Effector memory CD8-positive, alpha-beta T cell (primary cell): Measurements from ENCODE around the gene PFN3.

Experiments used
- ATAC-seq: fragments of 150-1000 bp; cut with Tn5 transposase; replicated peaks from 2 replicates; pipeline ENCODE4 v1.10.0; 2021; ENCODE audit warnings: mild to moderate bottlenecking, moderate library complexity
- DNase-seq, 3 experiments: peaks; one replicate each; pipeline ENCODE4 v3.0.0; 2021
- H3K27ac Mint-ChIP-seq, 2 donors: one replicate each; pipeline ENCODE4 v1.8.0; 2022; ENCODE audit warnings: mild to moderate bottlenecking in 2 of 2, mixed read lengths in 2 of 2, moderate library complexity in 2 of 2
- H3K27me3 Mint-ChIP-seq, 2 donors: one replicate each; pipeline ENCODE4 v1.8.0; 2022; ENCODE audit warnings: mixed read lengths in 2 of 2
- H3K36me3 Mint-ChIP-seq: one replicate; pipeline ENCODE4 v1.8.0; 2022; ENCODE audit warnings: mild to moderate bottlenecking, moderate library complexity, mixed read lengths; ENCODE audit not compliant: insufficient read depth
- H3K4me1 Mint-ChIP-seq, 2 donors: one replicate each; pipeline ENCODE4 v1.8.0; 2022; ENCODE audit warnings: low read depth in 2 of 2, mixed read lengths in 2 of 2
- H3K4me3 Mint-ChIP-seq, 2 donors: one replicate each; pipeline ENCODE4 v1.8.0; 2022; ENCODE audit warnings: mild to moderate bottlenecking in 2 of 2, mixed read lengths in 2 of 2, moderate library complexity in 2 of 2
- H3K9me3 Mint-ChIP-seq, 2 donors: one replicate each; pipeline ENCODE4 v1.8.0; 2022; ENCODE audit warnings: mixed read lengths in 2 of 2

The PFN3 gene

GRCh38 chr5:177405312-177405711 is 4.9 kb upstream of the PFN3 start:
- Mint-ChIP-seq H3K4me3 (peak overlapping the region; percentile 85 to 87), H3K4me1 (peaks cover 41 to 45% of the 10 kb centered on the region in 2 donors), H3K36me3 (peaks cover 6% of the 10 kb centered on the region), H3K27ac (peak overlapping the region; percentile 41 to 66), H3K9me3 (no peaks in the 10 kb centered on the region), H3K27me3 (no peaks in the 10 kb centered on the region)
- DNase-seq (no peak), ATAC-seq (no peak)

GRCh38 chr5:177404641-177405179 is 4.2 kb upstream of the PFN3 start:
- peak overlapping the region; percentile 41 to 66 for H3K27ac Mint-ChIP-seq
- no peak for ATAC-seq
- peak overlapping the region; percentile 85 to 87 for H3K4me3 Mint-ChIP-seq

GRCh38 chr5:177403792-177404640 is 3.6 kb upstream of the PFN3 start:
- peaks cover 37 to 40% of the 10 kb centered on the region in 2 donors for H3K4me1 Mint-ChIP-seq
- peaks cover 6% of the 10 kb centered on the region for H3K36me3 Mint-ChIP-seq
- DNase-seq, result peak; percentile 82 to 85 (median 84)
- H3K9me3 Mint-ChIP-seq, result no peaks in the 10 kb centered on the region
- ATAC-seq, result peak; percentile 79
- H3K27me3 Mint-ChIP-seq, result no peaks in the 10 kb centered on the region
- peak overlapping the region; percentile 41 to 78 for H3K27ac Mint-ChIP-seq
- H3K4me3 Mint-ChIP-seq, result peak overlapping the region; percentile 85 to 87

More at GRCh38 chr5:177404641-177405179, 4.2 kb upstream of the PFN3 start:
- Mint-ChIP-seq H3K27me3 (no peaks in the 10 kb centered on the region), H3K4me1 (peaks cover 40 to 43% of the 10 kb centered on the region in 2 donors), H3K36me3 (peaks cover 6% of the 10 kb centered on the region), H3K9me3 (no peaks in the 10 kb centered on the region)
- DNase-seq, result no peak

DNA sequence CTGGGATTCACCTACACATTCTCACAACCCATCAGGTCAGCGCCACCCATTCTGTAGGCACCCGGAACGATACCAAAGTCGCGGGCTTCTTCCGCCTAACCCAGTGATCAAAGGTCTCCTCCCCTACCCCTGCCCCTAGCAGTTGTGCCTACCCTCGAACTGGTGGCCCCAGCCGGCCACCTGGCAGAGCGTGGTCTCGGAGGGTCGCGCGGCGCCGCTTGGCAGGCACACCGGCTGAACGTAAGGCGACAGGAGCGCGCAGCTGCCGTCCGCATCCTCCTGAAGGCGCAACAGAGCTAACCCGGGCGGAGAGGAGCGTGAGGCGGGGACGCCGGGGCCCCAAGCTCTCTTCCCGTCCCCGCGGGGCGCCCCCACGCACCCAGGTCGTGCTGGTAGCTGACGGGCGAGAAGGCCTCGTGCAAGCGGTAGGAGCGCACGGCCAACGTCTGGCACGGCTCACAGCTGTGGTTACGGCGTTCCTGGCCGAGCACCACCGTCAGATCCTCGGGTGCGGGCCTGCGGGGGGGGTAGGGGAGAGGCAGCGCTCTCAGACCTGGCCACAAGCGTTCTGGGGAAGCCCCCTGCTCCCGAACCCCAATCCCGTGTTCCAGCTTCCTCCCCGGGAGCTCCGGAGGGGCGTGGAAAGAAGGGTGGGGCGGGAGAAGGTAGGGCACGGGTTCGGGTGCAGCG is 2.8 kb upstream of the PFN3 start:
- Mint-ChIP-seq H3K36me3 (peaks cover 6% of the 10 kb centered on the region), H3K4me3 (peak overlapping the region; percentile 85 to 87), H3K27ac (peak overlapping the region; percentile 28 to 78), H3K9me3 (no peaks in the 10 kb centered on the region), H3K27me3 (no peaks in the 10 kb centered on the region), H3K4me1 (peaks cover 37 to 40% of the 10 kb centered on the region in 2 donors)
- ATAC-seq (peak; percentile 56), DNase-seq (peak; percentile 64 to 69 (median 65))

GRCh38 chr5:177402271-177403043 is 2.0 kb upstream of the PFN3 start:
- peak overlapping the region in 1 of 2 donors; percentile 78 for H3K27ac Mint-ChIP-seq
- peaks cover 6% of the 10 kb centered on the region for H3K36me3 Mint-ChIP-seq
- H3K27me3 Mint-ChIP-seq, result no peaks in the 10 kb centered on the region
- ATAC-seq (peak; percentile 13), DNase-seq (peak; percentile 29 to 42 (median 35))
- peak overlapping the region; percentile 85 to 87 for H3K4me3 Mint-ChIP-seq
- H3K9me3 Mint-ChIP-seq, result no peaks in the 10 kb centered on the region
- peaks cover 37 to 40% of the 10 kb centered on the region in 2 donors for H3K4me1 Mint-ChIP-seq

GRCh38 chr5:177397875-177398390 is 2.5 kb downstream of the PFN3 start:
- ATAC-seq (no peak), DNase-seq (no peak)
- Mint-ChIP-seq H3K9me3 (no peaks in the 10 kb centered on the region), H3K36me3 (no peaks in the 10 kb centered on the region), H3K27me3 (no peaks in the 10 kb centered on the region), H3K4me1 (peaks cover 7 to 8% of the 10 kb centered on the region in 2 donors), H3K27ac (no peak overlapping the region), H3K4me3 (no peak overlapping the region)

GRCh38 chr5:177396807-177397206 is 3.7 kb downstream of the PFN3 start:
- ATAC-seq, result no peak
- H3K27me3 Mint-ChIP-seq, result no peaks in the 10 kb centered on the region

GRCh38 chr5:177396078-177396477 is 4.4 kb downstream of the PFN3 start:
- Mint-ChIP-seq H3K4me3 (no peak overlapping the region), H3K4me1 (peaks cover 4 to 5% of the 10 kb centered on the region in 2 donors), H3K36me3 (no peaks in the 10 kb centered on the region), H3K27me3 (no peaks in the 10 kb centered on the region), H3K9me3 (no peaks in the 10 kb centered on the region), H3K27ac (no peak overlapping the region)
- ATAC-seq (no peak), DNase-seq (no peak)

More at GRCh38 chr5:177396807-177397206, 3.7 kb downstream of the PFN3 start:
- Mint-ChIP-seq H3K4me3 (no peak overlapping the region), H3K4me1 (no peaks in the 10 kb centered on the region), H3K27ac (no peak overlapping the region), H3K36me3 (no peaks in the 10 kb centered on the region), H3K9me3 (no peaks in the 10 kb centered on the region)
- DNase-seq, result no peak

DNA sequence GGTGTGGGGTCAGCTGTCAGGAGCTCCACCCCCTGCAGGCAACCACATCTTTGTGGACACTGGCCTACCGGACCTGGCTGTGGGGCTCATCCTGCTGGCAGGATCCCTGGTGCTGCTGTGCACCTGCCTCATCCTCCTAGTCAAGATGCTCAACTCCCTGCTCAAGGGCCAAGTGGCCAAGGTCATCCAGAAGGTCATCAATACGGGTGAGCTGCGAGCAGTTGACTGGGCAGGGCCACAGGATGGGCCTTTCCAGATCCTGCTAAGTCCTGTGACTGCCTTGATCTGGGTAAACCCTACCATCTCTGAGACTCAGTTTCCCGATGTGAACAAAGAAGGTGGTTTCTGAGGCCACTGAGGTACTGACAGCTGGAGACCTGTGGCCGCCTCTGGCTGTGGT is 6.5 kb downstream of the PFN3 start:
- no peaks in the 10 kb centered on the region for H3K9me3 Mint-ChIP-seq
- H3K4me3 Mint-ChIP-seq, result no peak overlapping the region

DNA sequence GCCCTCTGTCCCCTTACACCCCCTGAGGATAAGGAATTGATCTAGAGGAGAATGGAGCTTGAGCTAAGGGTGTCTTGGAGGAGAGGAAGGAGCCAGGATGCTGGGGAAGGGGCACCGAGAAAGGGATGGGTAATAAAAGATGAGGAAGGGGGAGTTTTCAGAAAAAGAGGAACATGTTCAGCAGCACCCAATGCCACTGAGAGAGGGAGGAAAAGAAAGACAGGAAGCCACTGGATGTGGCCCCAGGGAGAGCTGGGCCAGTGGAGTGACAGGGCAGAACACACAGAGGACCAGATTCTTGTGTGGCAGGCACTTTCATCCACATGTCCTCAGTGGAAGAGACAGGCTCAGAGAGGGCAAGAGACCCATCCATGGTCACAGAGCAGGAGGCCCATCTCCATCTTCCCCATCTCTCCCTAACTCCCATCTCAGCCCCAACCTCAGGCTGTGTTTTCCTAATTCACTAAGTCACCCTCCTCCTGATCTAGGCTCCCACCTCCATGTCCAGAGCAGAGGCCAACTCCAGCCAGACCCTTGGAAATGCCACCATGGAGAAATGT is 7.2 kb downstream of the PFN3 start:
- no peak for DNase-seq
- H3K4me1 Mint-ChIP-seq, result peaks cover 30 to 31% of the 10 kb centered on the region in 2 donors
- no peaks in the 10 kb centered on the region for H3K9me3 Mint-ChIP-seq
- no peaks in the 10 kb centered on the region for H3K27me3 Mint-ChIP-seq
- H3K27ac Mint-ChIP-seq, result peak overlapping the region in 1 of 2 donors; percentile 11
- H3K36me3 Mint-ChIP-seq, result no peaks in the 10 kb centered on the region
- ATAC-seq, result no peak
- H3K4me3 Mint-ChIP-seq, result no peak overlapping the region

More for the DNA sequence above, 6.5 kb downstream of the PFN3 start:
- peaks cover 23 to 24% of the 10 kb centered on the region in 2 donors for H3K4me1 Mint-ChIP-seq
- DNase-seq, result no peak
- no peak overlapping the region for H3K27ac Mint-ChIP-seq
- H3K27me3 Mint-ChIP-seq, result no peaks in the 10 kb centered on the region
- no peaks in the 10 kb centered on the region for H3K36me3 Mint-ChIP-seq
- ATAC-seq, result no peak

DNA sequence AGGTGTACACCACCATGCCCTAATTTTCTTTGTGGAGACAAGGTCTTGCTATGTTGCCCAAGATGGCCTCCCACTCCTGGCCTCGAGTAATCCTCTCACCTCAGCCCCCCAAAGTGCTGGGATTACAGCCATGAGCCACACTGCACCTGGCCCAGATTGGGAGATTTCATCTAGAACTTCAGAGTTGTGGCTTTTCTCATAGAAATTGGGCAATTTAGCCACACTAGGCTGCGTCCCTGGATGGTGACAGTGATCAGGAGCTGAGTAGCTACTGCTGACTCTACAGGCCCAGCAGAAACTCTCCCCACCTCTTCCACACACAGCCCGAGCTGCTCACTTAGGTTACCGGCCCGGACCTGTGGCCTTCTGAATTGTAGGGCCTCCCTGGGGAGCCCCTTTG is 7.7 kb downstream of the PFN3 start:
- DNase-seq, result no peak
- Mint-ChIP-seq H3K9me3 (no peaks in the 10 kb centered on the region), H3K27me3 (no peaks in the 10 kb centered on the region), H3K36me3 (no peaks in the 10 kb centered on the region), H3K27ac (peak overlapping the region in 1 of 2 donors; percentile 11), H3K4me1 (peaks cover 34 to 36% of the 10 kb centered on the region in 2 donors), H3K4me3 (no peak overlapping the region)
- ATAC-seq, result no peak

DNA sequence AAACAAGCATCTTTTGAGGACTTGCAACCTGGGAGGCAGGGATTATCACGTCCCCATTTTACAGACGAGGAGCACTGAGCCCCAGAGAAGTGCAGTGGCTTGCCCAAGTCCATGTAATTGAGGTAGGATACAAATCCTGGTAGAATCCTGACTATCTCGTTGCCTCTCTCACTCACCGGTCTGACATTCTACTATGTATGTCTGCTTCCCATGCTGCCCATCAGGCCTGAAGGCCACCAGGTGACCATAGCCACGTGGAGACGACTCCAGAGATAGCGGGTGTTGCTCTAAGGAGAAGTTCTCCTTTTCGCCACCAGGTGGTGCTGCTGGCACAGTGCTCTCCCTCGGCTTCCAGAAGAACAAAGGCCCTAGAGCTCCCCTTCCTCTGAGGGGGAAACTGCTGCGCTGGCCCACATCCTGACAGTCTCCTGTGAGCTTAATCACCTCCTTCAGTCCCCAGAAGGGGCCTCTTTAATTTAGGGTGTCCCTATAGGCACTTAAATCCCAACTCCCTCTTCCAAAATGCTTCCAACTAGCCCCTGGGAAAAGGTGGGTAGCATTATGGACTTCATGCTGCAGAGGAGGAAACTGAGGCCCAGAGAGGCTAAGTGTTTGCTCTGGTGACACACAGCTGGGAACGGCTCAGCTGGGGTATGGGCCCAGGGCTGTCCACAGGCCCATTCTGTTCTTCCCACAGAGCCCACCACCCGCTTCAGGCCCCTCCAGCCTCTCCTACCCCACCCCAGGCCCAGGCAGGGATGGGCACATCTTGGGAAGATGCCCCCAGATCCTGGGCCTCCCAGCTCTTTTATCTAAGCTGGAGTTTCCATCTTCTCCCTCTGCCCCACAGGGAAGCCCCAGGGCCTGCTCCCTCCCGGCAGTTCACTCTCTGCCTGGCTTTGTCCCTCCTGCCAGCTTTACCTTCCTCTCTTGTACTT is 9.8 kb downstream of the PFN3 start:
- ATAC-seq, result peak; percentile 62
- no peaks in the 10 kb centered on the region for H3K27me3 Mint-ChIP-seq

More for the DNA sequence above, 9.8 kb downstream of the PFN3 start:
- Mint-ChIP-seq H3K36me3 (no peaks in the 10 kb centered on the region), H3K4me3 (peak overlapping the region; percentile 56 to 76), H3K4me1 (peaks cover 34 to 36% of the 10 kb centered on the region in 2 donors), H3K9me3 (no peaks in the 10 kb centered on the region), H3K27ac (peak overlapping the region; percentile 84 to 91)
- peak; percentile 84 to 89 (median 85) for DNase-seq
